ENCODE data around the gene RPS10.

DNA sequence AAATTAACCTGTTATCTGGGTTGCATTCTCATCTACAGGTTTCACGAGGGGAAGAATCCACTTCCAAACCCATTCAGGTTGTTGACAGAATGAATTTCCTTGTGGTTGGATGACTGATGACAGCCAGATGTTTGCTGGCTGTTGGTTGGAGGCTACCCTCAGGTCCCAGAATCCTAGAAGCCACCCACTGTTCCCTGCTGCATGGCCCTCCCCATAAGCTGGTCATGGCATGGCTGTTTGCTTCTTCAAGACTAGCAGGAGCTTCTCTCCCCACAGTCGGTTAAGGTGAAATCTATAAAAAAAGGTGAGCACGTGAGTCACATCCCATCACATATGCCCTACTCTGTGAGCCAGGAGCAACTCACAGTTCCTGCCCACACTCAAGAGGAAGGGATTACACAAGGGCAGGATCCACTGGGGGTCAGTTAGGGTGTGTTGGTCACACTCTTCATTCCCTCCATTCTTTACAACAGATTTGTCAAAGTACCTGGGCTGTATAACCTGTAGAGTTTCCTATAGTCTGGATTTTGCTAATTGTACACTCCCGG, 19.5 kb upstream of the RPS10 start:
- TF ChIP-seq, protein P1, sequence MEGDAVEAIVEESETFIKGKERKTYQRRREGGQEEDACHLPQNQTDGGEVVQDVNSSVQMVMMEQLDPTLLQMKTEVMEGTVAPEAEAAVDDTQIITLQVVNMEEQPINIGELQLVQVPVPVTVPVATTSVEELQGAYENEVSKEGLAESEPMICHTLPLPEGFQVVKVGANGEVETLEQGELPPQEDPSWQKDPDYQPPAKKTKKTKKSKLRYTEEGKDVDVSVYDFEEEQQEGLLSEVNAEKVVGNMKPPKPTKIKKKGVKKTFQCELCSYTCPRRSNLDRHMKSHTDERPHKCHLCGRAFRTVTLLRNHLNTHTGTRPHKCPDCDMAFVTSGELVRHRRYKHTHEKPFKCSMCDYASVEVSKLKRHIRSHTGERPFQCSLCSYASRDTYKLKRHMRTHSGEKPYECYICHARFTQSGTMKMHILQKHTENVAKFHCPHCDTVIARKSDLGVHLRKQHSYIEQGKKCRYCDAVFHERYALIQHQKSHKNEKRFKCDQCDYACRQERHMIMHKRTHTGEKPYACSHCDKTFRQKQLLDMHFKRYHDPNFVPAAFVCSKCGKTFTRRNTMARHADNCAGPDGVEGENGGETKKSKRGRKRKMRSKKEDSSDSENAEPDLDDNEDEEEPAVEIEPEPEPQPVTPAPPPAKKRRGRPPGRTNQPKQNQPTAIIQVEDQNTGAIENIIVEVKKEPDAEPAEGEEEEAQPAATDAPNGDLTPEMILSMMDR (IDR thresholded peaks at IDR 0.05), result no peak
- TF ChIP-seq POLR2A (IDR thresholded peaks at IDR 0.05) (no peak), POLR2AphosphoS5 (IDR thresholded peaks at IDR 0.05; ENCODE audit: insufficient read depth in 1 of 2, low read depth in 1 of 2) (no peak)

All from vagina (tissue), 2 donors.